ENCODE results near the gene PTPRG.

PTPRG gene

GRCh38 chr3:61932499-61932898, 371.1 kb downstream of the PTPRG start:
- TF ChIP-seq ZNF274 (IDR thresholded peaks at IDR 0.05; ENCODE audit: low read depth, low read length) = no peak
- no peak overlapping the region for H3K4me3 ChIP-seq (ENCODE audit: low read length)

GRCh38 chr3:61933798-61934504, 372.6 kb downstream of the PTPRG start:
- TF ChIP-seq ZNF274 (IDR thresholded peaks at IDR 0.05; ENCODE audit: low read depth, low read length) = no peak

GRCh38 chr3:61934505-61934871, 373.1 kb downstream of the PTPRG start:
- H3K4me3 ChIP-seq (ENCODE audit: low read length) = no peak overlapping the region
- TF ChIP-seq ZNF274 (IDR thresholded peaks at IDR 0.05; ENCODE audit: low read depth, low read length) = no peak

More at GRCh38 chr3:61933798-61934504, 372.6 kb downstream of the PTPRG start:
- H3K4me3 ChIP-seq (ENCODE audit: low read length) = no peak overlapping the region

- H3K4me3 ChIP-seq (ENCODE audit: low read length) = no peak overlapping the region
- TF ChIP-seq ZNF274 (IDR thresholded peaks at IDR 0.05; ENCODE audit: low read depth, low read length) = no peak
Measured at GRCh38 chr3:61935814-61936213, 374.4 kb downstream of the PTPRG start.

GRCh38 chr3:61936344-61936937, 375.1 kb downstream of the PTPRG start:
- TF ChIP-seq ZNF274 (IDR thresholded peaks at IDR 0.05; ENCODE audit: low read depth, low read length) = no peak

GRCh38 chr3:61937477-61937876, 376.1 kb downstream of the PTPRG start:
- no peak overlapping the region for H3K4me3 ChIP-seq (ENCODE audit: low read length)
- no peak for TF ChIP-seq ZNF274 (IDR thresholded peaks at IDR 0.05; ENCODE audit: low read depth, low read length)

More at GRCh38 chr3:61936344-61936937, 375.1 kb downstream of the PTPRG start:
- no peak overlapping the region for H3K4me3 ChIP-seq (ENCODE audit: low read length)

GRCh38 chr3:61938878-61939549, 377.6 kb downstream of the PTPRG start:
- TF ChIP-seq ZNF274 (IDR thresholded peaks at IDR 0.05; ENCODE audit: low read depth, low read length) = no peak
- H3K4me3 ChIP-seq (ENCODE audit: low read length) = no peak overlapping the region

- TF ChIP-seq ZNF274 (IDR thresholded peaks at IDR 0.05; ENCODE audit: low read depth, low read length) = no peak
- H3K4me3 ChIP-seq (ENCODE audit: low read length) = no peak overlapping the region
Measured at GRCh38 chr3:61940236-61940635, 378.9 kb downstream of the PTPRG start.

GRCh38 chr3:61943975-61944374, 382.6 kb downstream of the PTPRG start:
- TF ChIP-seq ZNF274 (IDR thresholded peaks at IDR 0.05; ENCODE audit: low read depth, low read length) = no peak
- H3K4me3 ChIP-seq (ENCODE audit: low read length) = no peak overlapping the region

- H3K4me3 ChIP-seq (ENCODE audit: low read length) = no peak overlapping the region
- no peak for TF ChIP-seq ZNF274 (IDR thresholded peaks at IDR 0.05; ENCODE audit: low read depth, low read length)
Measured at GRCh38 chr3:61944726-61945125, 383.4 kb downstream of the PTPRG start.

GRCh38 chr3:61945657-61946056, 384.3 kb downstream of the PTPRG start:
- no peak for TF ChIP-seq ZNF274 (IDR thresholded peaks at IDR 0.05; ENCODE audit: low read depth, low read length)
- no peak overlapping the region for H3K4me3 ChIP-seq (ENCODE audit: low read length)

GRCh38 chr3:61946570-61947324, 385.4 kb downstream of the PTPRG start:
- no peak overlapping the region for H3K4me3 ChIP-seq (ENCODE audit: low read length)
- TF ChIP-seq ZNF274 (IDR thresholded peaks at IDR 0.05; ENCODE audit: low read depth, low read length) = no peak

GRCh38 chr3:61947456-61947855, 386.1 kb downstream of the PTPRG start:
- no peak overlapping the region for H3K4me3 ChIP-seq (ENCODE audit: low read length)
- TF ChIP-seq ZNF274 (IDR thresholded peaks at IDR 0.05; ENCODE audit: low read depth, low read length) = no peak

- H3K4me3 ChIP-seq (ENCODE audit: low read length) = no peak overlapping the region
- no peak for TF ChIP-seq ZNF274 (IDR thresholded peaks at IDR 0.05; ENCODE audit: low read depth, low read length)
Measured at GRCh38 chr3:61948699-61949305, 387.4 kb downstream of the PTPRG start.
